Stimulated activated CD4-positive, alpha-beta T cell treated with anti-CD3 and anti-CD28 coated beads, Interleukin-2, amount 100 ng/mL, for 48 hours (primary cell): Measurements from ENCODE around the gene MPRIP.
"Not testable (repeated sequence)": the region's sequence is repeated elsewhere in the genome, so short reads cannot be mapped to it uniquely, and the experiment has no call there.

ENCODE experiments used
- DNase-seq, 2 donors: peaks; one replicate each; pipeline ENCODE4 v3.0.0-alpha.2; 2020

Gene MPRIP

DNA sequence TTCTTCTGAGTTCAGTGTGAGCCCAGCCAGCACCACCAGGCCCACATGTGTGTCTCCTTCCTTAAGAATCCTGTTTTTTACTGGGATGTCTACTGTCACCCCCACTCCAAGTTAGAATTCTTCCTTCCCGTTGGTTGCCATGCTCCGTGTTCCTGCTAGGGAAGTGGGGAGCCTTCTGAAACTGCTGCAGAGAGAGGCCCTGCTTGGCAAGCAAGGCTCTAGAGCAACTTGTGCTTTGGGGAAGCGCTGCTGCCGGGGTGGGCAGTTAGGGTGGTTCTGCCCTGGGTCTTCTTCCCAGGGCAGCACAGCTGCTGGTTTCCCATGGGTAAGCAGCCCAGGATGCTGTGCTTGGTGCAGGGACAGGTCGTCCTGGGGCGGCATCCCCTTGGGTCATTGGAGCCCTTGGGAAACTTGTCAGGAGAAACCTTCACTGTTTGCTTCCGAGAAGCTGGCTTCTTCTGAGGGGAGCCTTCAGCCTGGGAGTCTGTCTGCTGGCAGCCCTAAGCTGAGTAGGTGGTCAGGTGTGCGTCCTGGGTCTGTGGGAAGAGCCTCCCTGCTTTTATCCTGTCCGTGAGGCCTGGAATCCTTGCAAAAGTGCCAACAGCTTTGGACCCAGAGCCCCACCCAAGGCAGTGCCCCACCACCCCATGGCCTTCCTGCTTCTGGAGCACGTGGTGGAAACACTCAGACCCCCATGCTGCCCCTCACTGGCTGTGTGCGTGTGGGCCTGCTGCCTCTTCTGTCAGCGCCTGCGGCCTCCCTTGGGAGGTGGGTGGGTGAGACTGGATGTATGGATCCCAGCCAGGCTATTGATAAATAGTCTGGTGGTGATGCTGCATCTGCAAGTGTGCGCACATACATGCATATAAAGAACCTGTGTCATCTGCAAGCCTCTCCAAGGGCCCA is 92.0 kb downstream of the MPRIP start:
- DNase-seq = no peak

DNA sequence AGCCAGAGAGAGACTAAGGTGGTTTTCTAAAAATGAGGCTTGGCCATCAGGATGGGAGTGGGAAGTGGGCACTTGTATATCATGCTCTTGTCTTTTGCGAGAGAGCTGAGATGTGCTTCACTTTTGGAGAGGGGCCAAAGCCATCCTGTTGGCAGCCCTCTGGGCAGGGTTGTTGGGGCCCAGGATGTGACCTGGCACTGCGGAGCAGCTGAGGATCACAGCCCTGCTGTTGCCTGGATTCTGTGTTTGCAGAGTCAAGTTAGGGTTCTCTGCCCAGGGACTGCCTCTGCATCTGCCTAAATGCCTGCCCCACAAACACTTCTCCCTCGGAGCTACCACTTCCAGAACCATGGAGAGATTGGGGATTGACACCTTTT is 92.7 kb downstream of the MPRIP start:
- DNase-seq = no peak

DNA sequence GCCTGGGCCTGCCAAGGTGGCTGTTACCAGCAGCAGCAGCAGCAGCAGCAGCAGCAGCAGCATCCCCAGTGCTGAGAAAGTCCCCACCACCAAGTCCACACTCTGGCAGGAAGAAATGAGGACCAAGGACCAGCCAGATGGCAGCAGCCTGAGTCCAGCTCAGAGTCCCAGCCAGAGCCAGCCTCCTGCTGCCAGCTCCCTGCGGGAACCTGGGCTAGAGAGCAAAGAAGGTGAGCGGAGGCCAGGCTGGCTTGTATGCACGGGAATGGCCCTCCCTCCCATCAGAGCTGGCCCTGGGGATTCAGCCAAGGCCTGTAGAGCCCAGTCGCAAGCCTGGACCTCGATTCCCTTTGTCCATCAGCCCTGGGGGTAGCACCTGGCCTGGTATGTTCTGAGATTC is 94.0 kb downstream of the MPRIP start:
- DNase-seq = not testable (repeated sequence)

DNA sequence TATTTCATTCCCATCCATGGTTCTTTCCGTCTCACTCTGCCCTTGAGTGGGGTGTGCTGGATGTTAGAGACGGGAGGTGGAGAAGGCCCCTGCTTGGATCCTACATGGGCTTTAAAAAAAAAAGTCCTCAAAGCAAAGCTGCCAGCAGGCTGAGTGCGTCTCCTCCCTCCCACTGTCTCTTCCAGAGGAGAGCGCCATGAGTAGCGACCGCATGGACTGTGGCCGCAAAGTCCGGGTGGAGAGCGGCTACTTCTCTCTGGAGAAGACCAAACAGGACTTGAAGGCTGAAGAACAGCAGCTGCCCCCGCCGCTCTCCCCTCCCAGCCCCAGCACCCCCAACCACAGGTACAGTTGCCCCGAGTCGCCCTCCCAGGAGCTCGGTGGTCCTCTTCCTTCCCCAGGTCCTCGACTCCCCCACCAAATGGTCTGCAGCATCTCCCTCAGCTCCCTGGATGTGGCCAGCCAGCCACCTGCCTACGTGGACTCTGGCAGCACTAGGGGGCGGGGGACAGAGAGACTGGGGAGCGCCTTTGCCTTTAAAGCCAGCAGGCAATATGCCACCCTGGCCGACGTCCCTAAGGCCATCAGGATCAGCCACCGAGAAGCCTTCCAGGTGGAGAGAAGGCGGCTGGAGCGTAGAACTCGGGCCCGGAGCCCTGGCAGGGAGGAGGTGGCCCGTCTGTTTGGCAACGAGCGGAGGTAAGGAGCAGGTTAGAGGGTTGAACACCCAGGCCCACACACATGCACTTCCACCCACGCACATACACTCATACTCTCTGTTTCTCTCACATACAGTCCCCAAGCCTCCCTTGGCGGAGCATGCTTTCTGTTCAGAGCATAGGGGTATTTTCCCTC is 95.7 kb downstream of the MPRIP start:
- DNase-seq = no peak

DNA sequence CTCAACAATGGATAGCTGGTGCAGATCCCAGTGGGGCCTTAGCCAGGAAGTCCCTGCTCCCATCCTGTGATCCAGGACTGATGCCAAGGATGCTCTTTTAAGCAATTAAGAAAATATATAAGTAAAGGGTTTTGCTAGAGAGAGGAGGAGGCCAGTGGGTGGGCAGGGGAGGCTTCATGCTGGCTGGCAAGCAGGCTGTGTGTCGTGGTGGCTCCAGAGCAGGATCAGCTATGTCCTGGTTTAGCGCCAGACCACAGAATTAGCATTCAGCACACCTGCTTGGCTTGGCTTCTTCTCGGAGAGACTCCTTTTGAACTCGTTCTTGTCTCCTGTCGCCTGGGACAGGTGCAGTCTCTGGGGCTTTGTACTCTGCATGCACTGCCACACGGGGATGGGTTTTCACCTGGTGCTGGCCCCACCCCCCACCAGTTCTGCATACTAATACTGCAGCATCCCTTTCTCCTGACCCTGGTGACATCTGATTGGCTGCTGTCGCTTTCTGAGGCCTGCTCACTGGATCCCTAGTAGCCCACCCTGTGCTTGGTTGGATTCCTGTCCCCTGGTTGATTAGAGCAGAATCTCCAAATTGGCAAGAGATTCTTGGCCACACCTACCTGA is 97.8 kb downstream of the MPRIP start:
- no peak for DNase-seq

DNA sequence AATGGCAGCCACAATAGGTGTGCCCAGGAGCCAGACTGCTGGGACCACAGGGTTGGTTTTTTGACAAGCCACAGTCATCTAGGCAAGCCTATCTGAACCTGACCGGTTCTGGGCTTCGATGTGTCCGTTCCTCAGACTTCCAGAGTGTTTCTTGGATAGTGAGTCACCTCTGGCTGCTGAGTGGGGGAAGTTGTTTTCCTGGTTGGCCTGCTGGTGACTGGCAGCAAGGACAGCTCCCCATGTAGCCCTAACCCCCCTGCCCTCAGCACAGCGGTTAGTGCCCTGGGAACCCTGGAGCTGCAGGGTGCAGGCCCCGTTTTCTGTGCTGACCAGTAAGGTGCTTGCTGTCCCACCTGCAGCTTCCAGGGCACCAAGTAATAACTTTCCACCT is 98.3 kb downstream of the MPRIP start:
- DNase-seq = no peak

DNA sequence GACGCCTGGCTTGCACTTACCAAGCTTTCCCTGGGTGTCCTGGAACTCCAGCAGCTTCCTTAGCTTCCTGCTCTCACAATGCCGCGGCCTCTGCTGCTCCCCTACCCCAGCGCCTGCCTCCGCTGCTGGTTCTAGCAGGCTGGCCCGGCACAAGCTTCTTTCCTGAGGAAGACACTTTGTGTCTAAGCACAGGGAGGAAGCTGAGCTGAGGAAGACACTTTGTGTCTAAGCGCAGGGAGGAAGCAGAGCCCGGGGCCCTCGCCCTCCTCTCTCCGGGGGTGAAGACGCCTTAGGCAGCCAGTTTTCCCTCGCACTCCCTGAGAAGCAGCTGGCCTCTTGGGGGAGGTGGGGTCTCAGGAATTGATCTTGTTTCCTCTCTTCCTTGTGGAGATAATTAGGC is 99.0 kb downstream of the MPRIP start:
- no peak for DNase-seq

DNA sequence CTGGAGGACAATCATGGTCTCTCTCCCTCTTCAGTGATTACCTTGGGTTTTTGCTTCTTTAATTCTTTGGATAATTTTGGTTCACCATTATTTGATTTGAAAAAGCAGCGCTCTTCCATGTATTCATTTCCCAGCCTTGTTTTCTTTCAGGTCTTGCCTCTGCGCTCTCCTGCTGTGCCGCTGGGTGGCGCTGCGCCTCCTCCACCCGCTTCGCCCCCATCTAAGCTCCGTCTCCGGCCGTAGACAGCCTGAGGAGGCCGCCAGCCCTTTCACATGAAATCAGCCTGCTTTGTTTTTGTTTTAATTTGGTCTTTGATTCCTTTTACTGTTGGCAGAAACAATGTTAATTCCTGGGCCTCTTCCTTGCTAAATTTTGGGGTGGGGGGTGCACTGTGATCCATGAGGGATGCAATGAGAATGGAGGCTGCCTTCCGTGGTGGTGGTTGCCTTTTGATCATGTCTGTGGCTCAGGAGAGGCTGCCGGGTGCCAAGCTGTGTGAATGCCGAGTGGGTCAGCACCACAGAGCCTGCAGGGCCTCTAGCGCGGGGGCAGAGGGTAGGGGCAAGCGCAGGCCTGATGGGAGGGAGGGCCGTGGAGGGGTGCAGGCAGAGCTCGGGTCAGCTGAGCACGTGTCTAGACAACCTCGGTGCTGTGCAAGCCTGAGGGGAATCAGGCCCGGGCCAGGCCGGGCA is 99.7 kb downstream of the MPRIP start:
- DNase-seq = peak; percentile 23 to 49

DNA sequence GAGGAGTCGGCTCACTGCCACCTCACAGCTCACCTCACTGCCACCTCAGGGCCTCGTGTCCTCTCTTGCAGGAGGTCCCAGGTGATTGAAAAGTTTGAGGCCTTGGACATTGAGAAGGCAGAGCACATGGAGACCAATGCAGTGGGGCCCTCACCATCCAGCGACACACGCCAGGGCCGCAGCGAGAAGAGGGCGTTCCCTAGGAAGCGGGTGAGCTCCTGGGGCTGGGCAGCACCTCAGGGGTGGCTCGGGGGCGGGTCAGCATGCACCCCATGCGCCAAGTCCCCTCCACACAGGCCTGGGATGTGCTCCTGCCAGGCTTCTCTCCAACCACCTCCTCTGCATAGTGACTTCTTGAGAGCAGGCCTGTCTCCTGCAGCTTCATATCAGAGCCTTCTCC is 100.3 kb downstream of the MPRIP start:
- no peak for DNase-seq

DNA sequence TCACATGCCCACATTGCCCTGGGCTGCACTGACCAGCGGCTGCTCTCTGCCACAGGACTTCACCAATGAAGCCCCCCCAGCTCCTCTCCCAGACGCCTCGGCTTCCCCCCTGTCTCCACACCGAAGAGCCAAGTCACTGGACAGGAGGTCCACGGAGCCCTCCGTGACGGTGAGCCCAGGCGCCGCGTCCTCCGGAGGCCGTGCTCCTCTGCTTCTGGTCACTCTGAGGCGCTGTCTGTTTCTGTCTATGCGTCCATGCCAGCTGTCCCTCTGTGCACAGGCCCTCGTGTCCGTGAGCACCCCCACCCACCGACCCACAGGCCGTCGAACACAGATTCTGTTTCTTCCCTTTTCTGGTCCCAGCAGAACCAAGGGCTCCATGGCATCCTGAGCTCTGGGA is 101.2 kb downstream of the MPRIP start:
- no peak for DNase-seq

DNA sequence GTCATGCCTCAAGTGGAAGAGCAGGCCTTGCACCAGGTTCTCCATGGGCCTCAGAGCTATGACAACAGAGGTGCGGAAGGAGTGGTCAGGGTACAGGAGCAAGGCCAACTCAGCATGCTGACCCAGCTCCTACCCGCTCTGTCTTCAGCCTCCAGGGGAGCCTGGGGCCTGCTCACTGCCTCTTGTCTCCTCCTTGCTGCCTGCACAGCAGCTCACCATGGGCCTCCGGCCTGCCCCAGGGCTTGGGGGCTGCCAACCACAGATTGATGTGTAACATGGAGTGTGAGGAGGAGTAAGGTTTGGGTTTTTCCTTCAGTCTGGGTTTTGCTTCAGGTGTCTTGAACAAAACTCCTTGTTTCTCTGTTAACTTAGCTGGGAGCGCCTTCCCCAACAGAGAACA is 101.8 kb downstream of the MPRIP start:
- DNase-seq = no peak

DNA sequence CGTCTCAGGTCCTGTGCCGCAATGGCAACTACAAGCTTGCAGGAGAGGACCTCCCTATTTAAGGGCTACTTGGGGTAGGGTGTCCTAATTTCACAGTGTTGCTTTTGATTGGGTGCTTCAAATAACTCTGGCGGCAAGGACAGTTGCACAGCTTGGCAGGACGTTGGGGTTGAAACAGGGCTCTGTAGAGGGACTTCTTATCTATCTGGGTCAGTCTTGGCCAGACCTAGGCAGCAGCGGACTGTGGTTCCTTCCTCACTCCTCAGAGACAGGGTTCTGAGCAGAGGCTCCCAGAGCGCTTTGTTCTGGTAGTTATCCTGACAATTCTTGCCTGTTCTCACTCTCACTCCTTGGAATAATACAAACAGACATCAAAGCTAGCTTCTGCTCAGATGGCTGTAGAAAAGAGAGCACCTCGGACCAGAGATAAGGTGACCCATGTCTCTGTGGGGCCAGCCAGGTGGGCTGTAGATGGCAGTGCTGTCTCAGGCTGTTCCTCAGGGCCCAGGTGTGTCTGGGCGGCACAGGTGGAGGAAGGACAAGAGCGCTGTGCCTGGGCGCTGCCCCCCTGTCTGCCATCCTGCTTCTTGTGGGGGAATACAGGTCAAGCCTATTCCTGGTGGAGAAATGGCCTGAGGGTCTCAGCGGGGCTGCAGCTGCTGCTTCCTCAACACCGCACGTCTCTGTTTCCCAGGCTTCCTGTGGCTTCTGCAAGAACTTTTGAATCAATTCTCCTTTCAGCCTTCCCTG is 102.8 kb downstream of the MPRIP start:
- no peak for DNase-seq

DNA sequence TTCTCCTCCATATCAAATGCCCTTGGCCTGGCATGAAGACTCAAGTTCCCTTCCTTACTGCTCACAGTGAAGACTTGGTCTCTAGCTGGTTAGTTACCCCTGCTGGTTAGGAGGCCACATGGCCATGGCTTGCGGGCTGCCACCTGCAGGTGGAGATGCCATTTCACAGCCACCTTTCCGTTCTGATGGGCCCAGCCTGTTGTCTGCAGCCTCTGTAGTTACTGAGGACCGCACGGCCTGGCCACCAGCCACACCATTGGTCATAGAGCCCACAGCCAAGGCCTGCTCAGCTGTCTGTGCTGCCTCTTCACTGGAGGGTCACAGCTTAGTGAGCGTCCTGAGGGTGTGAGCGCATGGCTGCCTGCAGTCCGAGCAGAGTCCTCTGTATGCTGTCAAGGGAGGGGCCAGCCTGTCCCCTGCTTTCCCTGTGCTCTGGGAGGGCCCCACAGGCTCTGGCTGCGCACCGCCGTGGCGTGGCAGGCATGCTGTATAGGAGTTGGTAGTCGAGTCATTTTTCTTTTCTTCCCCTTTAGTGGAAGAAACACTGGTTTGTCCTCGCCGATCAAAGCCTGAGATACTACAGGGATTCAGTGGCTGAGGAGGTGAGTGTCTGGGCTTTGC is 104.6 kb downstream of the MPRIP start:
- DNase-seq = peak in 1 of 2 donors; percentile 23

DNA sequence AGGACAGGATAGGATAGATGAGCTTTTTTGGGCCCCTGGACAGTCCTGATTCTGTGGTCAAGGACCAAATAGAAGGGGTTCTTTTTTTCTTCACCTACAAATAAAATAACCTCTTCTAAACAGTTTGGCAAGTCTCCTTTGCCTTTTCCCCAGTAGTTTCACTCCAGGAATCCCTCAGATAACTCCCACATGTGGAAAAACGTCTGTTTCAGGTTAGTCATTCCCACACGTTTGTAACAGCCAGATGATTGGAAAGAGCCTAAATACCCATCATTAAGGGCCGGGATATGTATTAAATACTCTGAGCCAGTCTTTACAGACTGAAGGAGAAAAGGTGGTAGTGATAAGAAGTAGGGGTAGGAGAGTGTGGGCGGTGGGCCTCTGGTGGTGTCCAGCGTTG is 105.6 kb downstream of the MPRIP start:
- DNase-seq = no peak

DNA sequence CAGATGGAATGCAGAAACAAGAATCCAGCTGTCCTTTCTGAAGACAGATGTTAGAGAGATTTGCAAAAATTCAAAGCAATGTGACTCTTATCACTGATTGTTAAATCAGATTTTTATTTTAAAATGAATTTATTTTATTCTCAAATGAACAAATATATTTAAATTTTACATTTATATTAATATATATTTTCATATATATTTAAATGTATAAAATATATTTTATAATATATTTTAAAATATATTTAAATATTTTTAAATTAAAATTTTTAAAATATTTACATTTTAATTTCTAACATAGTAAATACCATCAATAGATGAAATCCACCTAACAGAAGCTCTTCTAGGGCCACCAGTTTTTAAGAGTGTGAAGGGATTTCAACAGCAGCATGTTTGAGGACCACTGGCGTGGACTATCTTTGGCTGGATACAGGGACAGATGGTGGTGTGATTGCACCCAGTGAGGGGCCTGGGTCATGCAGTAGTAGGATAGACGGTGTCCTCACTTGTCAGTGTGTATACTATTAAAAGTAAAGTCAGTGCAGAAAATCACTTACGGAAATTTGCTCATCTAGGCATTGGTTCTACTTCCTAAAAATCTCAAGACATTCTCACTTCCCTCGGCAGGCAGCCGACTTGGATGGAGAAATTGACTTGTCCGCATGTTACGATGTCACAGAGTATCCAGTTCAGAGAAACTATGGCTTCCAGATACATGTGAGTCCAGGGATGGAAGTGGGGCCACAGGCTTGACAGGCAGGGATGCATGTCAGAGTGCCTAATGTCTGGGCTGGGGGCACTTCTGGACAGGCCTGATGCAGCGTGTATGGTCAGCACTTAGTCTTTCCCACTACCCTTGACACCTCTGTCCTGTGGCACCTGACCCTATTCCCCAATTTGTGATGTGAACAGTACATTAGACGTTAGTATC is 107.5 kb downstream of the MPRIP start:
- DNase-seq = no peak

DNA sequence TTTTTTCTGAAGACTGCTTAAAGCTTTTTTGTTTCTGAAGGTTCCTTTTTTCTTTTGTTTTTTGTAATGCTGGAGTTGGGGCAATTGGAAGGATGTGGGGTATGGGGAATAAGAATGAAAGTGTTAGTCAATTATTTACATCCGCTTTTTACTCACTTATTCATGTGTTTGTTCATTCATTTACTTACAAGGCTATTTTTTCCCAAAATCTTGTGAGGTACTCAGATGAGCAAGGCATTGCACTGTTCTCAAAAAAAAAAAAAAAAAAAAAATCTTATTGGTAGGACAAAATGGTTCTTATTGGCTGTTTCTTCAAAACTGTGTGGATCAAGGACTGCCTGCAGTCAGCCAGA is 108.2 kb downstream of the MPRIP start:
- DNase-seq = no peak

DNA sequence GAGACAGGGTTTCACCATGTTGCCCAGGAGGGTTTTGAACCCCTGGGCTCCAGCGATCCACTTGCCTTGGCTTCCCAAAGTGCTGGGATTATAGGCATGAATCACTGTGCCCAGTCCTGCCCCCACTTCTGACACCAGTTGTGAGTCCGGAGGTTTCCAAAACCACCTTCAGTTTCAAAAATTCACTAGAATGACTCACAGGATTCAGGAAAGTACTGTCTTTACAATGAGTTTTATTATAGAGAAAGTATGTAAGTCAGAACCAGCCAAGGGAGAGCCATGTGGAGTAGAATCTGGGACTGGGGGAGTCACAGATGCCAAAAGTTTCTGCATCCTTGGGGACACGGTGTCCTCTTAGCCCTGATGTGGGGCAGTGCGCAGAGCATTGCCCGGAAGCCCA is 108.8 kb downstream of the MPRIP start:
- no peak for DNase-seq

DNA sequence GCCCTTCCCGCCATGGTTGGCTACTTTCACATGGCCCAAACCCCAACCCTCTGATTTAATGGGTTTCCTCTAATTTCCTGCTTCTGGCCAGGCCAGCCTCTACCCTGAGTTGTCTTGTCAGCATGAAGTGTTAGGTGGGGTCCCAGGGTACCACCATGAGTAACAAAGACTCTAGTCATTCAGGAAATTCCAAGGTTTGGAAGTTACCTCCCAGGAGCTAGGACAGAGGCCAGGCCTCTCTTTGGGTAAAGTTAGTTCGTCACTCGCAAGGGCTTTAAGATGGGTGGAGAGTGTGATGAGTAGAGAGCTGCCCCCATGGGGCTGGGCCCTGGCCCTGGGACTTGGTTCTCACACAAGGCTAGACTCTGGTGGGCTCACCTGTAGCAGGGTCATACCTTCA is 109.3 kb downstream of the MPRIP start:
- no peak for DNase-seq

DNA sequence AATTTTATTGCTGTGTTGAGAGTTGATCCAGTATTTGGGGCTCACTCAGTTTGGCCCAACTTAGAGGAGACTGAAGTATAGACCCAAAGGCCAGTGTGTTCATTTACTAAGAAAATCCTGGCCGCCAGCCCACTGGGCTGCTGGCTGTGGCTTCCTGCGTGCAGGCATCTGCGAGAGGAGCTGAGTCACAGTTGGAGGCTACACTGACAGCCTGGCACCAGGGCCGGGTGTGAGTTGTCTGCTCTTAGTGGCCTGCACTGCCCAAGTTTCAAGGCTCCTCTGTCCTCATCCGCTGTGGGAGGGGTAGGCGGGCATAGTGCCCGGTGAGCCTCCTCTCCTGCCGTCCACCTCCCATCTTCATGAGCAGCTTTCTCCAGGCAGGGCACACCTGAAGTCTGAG is 109.7 kb downstream of the MPRIP start:
- DNase-seq = peak; percentile 14 to 23

DNA sequence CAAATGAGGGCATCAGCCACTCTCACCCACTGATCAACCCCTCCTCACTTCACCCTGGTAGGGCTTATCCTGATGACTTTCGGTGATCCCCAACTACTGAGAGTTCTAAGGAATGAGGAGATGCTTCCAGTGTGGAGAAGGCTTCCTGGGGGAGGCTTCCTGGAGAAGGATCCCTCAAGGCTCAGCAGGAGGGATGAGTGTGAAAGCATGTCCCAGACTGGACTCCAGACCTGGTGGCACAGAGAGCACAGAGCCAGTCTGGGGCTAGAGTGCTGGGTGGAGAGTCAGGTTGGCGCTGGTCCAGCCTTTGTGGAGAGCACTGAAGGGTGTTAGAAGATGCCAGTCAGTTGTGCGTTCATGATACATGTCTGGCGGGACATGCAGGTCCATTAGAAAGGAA is 110.1 kb downstream of the MPRIP start:
- DNase-seq = no peak

DNA sequence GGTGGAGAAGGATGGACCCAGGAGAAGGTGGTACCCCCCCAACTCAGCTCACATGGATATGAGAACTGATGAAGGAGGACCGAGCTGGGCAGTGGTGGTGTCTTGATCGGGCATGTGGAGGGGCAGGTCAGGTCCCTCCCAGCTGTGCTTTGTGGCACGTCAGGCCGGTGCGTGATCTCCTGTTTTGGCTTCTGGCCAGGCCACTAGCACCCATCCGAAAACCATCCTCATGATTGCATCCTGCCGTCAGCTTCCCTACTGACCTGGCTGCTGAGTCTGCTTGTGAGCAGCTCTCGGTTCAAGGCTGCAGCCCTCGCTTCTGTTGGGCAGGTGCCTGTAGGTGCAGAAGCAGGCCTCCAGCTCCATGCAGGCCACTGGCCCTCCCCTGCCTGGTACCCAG is 110.8 kb downstream of the MPRIP start:
- DNase-seq = no peak
